GM18868 (cell line): ENCODE measurements around the gene SLC52A1.
"Not testable (repeated sequence)": the region's sequence is repeated elsewhere in the genome, so short reads cannot be mapped to it uniquely, and the experiment has no call there.

Experiments used
- ATAC-seq: cut with Tn5 transposase; IDR thresholded peaks from one replicate; pipeline ENCODE4 v1.9.1; 2021; ENCODE audit warnings: mild to moderate bottlenecking, moderate library complexity; ENCODE audit not compliant: unreplicated experiment

Gene SLC52A1

GRCh38 chr17:5031365-5032082 lies 3.7 kb downstream of the SLC52A1 start:
- peak; percentile 63 for ATAC-seq

- not testable (repeated sequence) for ATAC-seq
These were observed 5.1 kb downstream of the SLC52A1 start for GRCh38 chr17:5030168-5030567.

DNA sequence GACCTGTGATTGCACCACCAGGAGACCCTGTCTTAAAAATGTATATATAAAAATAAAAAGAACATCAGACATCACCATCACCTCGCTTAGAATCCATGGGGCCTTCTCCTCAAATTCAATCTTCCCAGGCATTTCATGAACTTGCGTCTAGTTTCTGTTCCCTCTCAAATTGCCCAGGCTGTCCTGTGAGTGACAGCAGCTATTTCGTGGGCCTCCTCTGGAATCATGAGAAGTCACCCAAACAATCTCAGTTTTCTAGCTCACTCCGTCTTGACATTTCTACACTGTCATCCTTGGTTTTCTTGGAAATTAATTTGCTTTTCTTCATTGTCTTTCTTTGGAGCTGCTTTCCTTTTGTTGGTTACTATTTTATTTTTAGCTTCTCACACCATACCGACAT lies 7.3 kb downstream of the SLC52A1 start:
- no peak for ATAC-seq

DNA sequence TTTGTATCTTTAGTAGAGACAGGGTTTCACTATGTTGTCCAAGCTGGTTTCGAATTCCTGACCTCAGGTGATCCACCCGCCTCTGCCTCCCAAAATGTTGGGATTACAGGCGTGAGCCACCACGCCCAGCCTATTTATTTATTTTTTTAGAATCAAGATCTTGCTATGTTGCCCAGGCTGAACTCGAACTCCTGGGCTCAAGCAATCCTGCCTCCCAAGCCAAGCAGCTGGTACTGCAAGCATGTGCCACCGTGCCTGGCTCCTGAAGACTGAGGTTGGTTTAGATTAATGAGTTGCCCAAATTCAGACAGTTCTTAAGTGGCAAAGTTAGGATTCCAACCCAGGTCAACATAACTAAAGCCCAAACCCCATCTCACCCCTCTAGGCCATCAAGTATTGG lies 7.9 kb downstream of the SLC52A1 start:
- ATAC-seq, result no peak

DNA sequence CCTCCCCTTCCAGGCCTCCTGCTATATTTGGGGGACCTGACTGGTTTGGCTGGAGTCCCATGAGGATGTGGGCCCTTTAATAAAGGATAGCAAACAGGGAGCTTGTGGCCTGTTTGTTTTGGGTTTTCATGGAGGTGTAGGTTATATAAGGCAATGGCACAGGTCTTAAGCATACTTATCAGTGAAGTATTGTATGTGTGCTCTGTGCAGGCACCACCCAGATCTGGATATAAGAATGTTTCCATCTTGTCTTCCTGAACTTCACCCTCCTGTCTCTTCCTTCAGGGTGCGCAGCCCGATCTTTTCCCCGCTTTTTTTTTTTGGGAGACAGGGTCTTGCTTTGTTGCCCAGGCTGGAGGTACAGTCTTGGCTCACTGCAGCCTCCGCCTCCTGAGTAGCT lies 10.6 kb downstream of the SLC52A1 start:
- no peak for ATAC-seq

DNA sequence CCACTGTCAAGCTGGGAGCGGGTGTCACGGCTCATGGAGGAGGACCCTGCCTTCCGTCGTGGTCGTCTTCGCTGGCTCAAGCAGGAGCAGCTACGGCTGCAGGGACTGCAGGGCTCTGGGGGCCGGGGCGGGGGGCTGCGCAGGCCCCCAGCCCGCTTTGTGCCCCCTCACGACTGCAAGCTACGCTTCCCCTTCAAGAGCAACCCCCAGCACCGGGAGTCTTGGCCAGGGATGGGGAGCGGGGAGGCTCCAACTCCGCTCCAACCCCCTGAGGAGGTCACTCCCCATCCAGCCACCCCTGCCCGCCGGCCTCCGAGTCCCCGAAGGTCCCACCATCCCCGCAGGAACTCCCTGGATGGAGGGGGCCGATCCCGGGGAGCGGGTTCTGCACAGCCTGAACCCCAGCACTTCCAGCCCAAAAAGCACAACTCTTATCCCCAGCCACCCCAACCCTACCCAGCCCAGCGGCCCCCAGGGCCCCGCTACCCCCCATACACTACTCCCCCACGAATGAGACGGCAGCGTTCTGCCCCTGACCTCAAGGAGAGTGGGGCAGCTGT lies 11.6 kb downstream of the SLC52A1 start:
- ATAC-seq, result no peak

GRCh38 chr17:5022171-5022711 lies 13.0 kb downstream of the SLC52A1 start:
- ATAC-seq, result no peak

DNA sequence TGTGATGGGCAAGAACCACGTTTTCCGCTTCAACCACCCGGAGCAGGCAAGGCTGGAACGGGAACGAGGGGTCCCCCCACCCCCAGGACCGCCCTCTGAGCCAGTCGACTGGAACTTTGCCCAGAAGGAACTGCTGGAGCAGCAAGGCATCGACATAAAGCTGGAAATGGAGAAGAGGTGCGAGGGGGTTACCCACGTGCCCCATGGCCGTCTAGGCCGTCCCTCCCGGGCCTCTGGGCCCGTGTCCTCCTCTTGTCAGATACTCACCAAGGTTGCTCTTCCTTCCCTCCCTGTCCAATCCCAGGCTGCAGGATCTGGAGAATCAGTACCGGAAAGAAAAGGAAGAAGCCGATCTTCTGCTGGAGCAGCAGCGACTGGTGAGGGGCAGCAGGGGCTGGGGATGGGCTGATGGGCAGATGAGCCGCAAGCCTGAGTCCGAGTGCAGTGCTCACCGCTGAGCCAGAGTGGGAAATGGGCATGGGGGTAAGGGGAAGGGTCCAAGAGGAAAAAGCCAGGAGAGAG lies 14.7 kb downstream of the SLC52A1 start:
- ATAC-seq, result no peak

GRCh38 chr17:5019475-5019956 lies 15.7 kb downstream of the SLC52A1 start:
- ATAC-seq, result no peak

GRCh38 chr17:5014357-5014756 lies 20.9 kb downstream of the SLC52A1 start:
- no peak for ATAC-seq

- ATAC-seq, result no peak
These were observed 23.3 kb downstream of the SLC52A1 start for GRCh38 chr17:5011928-5012327.

DNA sequence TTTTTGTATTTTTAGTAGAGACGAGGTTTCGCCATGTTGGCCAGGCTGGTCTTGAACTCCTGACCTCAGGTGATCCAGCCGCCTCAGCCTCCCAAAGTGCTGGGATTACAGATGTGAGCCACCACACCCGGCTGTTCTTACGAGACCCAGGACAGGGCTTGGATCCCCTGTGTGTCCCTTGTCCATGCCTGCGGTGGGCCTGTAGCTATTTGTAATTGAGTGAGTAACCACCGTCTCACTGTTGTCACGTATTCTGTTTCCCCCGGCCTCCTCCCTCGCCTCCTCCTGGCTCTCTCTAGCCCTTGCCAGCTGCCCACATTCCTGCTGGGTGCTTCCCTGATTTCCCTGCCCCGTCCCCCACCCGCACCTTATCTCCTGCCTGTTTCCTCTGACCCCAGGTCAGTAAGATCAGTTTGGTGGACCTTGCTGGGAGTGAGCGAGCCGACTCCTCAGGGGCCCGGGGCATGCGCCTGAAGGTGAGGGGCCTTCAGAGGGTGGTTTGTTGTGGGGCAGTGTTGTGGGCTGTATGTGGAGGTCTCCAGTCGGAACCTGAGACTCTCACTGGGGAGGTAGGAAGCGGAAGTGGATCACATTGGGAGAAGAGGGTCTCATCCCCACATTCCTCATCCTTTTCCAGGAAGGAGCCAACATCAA lies 31.9 kb downstream of the SLC52A1 start:
- ATAC-seq, result no peak

- ATAC-seq, result no peak
These were observed 33.0 kb downstream of the SLC52A1 start for GRCh38 chr17:5002121-5002788.

DNA sequence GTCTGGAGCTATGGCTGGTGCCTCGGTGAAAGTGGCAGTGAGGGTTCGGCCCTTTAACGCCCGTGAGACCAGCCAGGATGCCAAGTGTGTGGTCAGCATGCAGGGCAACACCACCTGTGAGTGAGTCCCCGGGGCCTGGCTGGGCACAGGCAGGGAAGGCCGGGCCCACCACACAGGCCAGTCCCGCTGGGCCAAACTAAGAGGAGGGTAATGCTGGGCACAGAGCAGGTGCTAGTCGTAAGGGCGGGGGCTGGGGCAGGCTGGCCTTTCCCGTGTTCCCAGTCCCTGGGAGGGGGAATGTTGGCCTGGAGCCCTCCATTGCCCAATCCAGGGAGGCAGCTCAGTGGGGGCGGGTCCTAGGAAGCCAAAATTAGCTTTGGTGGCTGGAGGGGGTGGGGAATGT lies 35.0 kb downstream of the SLC52A1 start:
- ATAC-seq, result no peak

DNA sequence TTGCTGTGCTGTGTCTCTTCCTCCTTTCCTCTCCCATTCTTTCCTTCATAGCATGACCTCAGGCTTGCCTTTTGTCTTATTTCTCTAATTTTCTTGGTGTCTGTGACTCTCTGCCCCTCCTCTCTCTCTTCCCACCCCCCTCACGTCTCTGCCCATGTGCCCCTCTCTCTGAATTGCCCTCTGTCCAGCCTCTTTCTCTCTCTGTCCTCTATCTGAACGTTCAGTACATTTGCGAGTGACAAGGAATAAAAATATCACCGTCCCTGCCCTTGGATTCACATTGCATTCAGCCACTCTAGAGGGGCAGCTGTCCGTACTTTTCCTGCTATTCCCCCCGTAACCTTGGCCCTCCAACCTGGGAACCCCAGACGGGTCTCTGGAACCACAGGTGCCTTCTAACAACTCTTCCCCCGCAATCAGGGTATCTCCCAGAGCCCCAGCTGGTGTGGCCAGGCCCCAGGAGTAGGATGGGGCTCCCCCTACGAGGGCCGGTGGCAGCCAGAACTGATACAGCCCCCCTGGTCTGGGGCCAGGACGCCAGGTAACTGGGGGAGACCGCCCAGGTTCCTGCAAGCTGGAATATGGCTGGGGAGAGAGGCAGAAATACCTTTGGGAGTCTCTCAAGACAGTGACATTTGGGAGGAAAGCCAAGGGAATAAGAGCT lies 35.7 kb downstream of the SLC52A1 start:
- no peak for ATAC-seq

DNA sequence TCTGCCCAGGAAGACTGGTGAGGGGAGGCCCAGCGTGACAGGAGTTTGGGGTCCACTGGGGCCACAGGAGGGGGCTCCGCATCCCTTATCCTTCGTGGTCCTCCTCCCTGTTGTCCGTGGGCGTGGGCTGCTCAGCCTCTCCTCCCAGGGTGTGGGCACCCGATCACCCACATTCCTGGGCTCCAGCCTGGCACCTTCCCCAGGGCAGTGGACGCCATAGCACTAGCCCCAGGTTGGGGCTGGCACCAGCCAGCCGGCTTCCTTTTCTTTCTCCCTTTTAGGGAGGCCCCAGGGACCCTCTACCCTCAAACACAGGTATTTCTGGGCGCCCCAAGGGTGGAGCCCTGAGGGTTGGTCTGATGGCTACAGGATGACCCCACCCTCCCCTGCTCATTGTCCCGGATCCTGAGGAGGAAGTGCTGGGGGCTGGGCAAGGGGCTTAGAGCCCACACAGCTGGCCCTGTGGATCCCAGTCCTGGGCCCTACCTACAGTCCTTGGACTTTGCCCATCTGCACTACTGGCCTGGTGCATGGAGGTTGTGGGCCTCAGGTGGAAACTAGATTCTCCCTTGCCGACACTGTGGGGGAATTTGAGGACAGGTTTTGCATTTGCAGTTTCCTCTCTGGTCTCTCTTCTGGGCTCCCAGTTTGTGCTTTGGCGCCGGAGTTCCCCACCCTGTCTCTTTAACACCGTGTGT lies 36.3 kb downstream of the SLC52A1 start:
- no peak for ATAC-seq

DNA sequence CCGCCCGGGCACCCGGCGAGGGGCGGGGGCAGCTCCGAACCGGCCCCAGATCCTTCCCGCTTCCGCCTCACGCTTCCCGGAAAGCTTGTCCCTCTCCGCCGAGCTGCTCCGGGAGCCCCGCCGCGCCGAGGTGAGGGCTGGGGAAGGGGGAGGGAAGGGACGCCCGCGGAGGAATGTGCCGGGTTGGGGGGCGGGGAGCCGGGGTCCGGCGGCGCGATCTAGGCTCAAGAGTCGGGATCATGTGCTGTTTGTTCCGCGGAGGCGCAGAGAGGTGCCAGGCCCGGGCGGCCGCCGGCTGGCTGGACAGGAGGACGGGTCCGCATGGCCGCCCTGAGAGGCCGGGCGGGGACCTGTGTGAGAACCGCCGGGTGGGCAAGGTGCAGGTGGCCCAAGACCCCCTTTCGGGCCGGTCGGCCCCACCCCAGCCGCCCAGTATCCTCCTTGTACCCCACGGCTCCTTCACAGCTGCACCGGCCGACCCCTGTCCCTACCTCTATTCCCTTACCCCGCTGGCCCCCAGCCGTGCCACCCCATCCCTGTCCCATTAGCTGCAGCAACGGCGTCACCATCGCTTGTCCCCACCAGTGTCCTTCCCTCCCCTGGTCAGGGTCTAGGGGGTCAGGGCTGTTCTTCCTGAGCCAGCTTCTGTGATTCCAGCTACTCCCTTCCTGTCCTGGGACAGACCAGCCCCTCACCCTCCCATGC lies 37.0 kb downstream of the SLC52A1 start:
- ATAC-seq, result peak; percentile 5

GRCh38 chr17:4997302-4998026 lies 37.8 kb downstream of the SLC52A1 start, which contains the start of the genes INCA1 and KIF1C:
INCA1 (minus strand) TSS chr17:4997522; CDS start chr17:4994437, 3,085 bp downstream.
KIF1C (plus strand) TSS chr17:4997950; CDS start chr17:5000247, 2,297 bp downstream.
- ATAC-seq, result peak; percentile 78
